ENCODE results near the gene NDUFS7. TPM values are rescaled to one million over a fixed set of nuclear protein-coding genes. Genes with fewer than 3 reads are reported as not detected.

The NDUFS7 gene
- total RNA-seq, 1 donor from 2014 or later: 109 TPM

- no peaks in the 10 kb centered on the region for H3K27me3 ChIP-seq (ENCODE audit: control insufficient read depth, insufficient read depth, low read length)
- H3K4me3 ChIP-seq (ENCODE audit: low read depth, low read length): no peak overlapping the region
- no peak for TF ChIP-seq CTCF (IDR thresholded peaks at IDR 0.05; ENCODE audit: insufficient read depth, low read length, severe bottlenecking)
- no peak for DNase-seq (ENCODE audit: low read depth)
- FAIRE-seq: no peak
- H3K36me3 ChIP-seq (ENCODE audit: control insufficient read depth, insufficient read depth, low read length): peaks cover 35% of the 10 kb centered on the region
These were observed 50.3 kb downstream of the NDUFS7 start for GRCh38 chr19:1434040-1434366.

GRCh38 chr19:1434577-1435060 is 50.9 kb downstream of the NDUFS7 start:
- Histone ChIP-seq H3K36me3 (ENCODE audit: control insufficient read depth, insufficient read depth, low read length) (peaks cover 34% of the 10 kb centered on the region), H3K4me3 (ENCODE audit: low read depth, low read length) (no peak overlapping the region), H3K27me3 (ENCODE audit: control insufficient read depth, insufficient read depth, low read length) (no peaks in the 10 kb centered on the region)
- FAIRE-seq (no peak), DNase-seq (ENCODE audit: low read depth) (no peak)
- no peak for TF ChIP-seq CTCF (IDR thresholded peaks at IDR 0.05; ENCODE audit: insufficient read depth, low read length, severe bottlenecking)

GRCh38 chr19:1435378-1435989 is 51.8 kb downstream of the NDUFS7 start:
- TF ChIP-seq CTCF (IDR thresholded peaks at IDR 0.05; ENCODE audit: insufficient read depth, low read length, severe bottlenecking): no peak
- Histone ChIP-seq H3K36me3 (ENCODE audit: control insufficient read depth, insufficient read depth, low read length) (peaks cover 32% of the 10 kb centered on the region), H3K4me3 (ENCODE audit: low read depth, low read length) (no peak overlapping the region), H3K27me3 (ENCODE audit: control insufficient read depth, insufficient read depth, low read length) (no peaks in the 10 kb centered on the region)
- no peak for DNase-seq (ENCODE audit: low read depth)
- FAIRE-seq: no peak

- H3K36me3 ChIP-seq (ENCODE audit: control insufficient read depth, insufficient read depth, low read length): peaks cover 30% of the 10 kb centered on the region
- no peak for TF ChIP-seq CTCF (IDR thresholded peaks at IDR 0.05; ENCODE audit: insufficient read depth, low read length, severe bottlenecking)
- H3K4me3 ChIP-seq (ENCODE audit: low read depth, low read length): no peak overlapping the region
- FAIRE-seq (no peak), DNase-seq (ENCODE audit: low read depth) (no peak)
- no peaks in the 10 kb centered on the region for H3K27me3 ChIP-seq (ENCODE audit: control insufficient read depth, insufficient read depth, low read length)
These were observed 53.9 kb downstream of the NDUFS7 start for GRCh38 chr19:1437609-1438008.

- Histone ChIP-seq H3K4me3 (ENCODE audit: low read depth, low read length) (peak within 1 kb of the TSS; percentile 78), H3K36me3 (ENCODE audit: control insufficient read depth, insufficient read depth, low read length) (peaks cover 24% of the 10 kb centered on the region), H3K27me3 (ENCODE audit: control insufficient read depth, insufficient read depth, low read length) (no peaks in the 10 kb centered on the region)
- FAIRE-seq (no peak), DNase-seq (ENCODE audit: low read depth) (peak; percentile 86)
- peak; percentile 94 for TF ChIP-seq CTCF (IDR thresholded peaks at IDR 0.05; ENCODE audit: insufficient read depth, low read length, severe bottlenecking)
These were observed 54.6 kb downstream of the NDUFS7 start, which contains the start of gene RPS15 for GRCh38 chr19:1438035-1438932. TSS of gene RPS15 (plus strand) at chr19:1438396. CDS start at chr19:1438426, 30 bp downstream.

Data from bronchial epithelial cell (primary cell).